Measurements from ENCODE around the gene GPM6B. TPM values are rescaled to one million over a fixed set of nuclear protein-coding genes. Genes with fewer than 3 reads are reported as not detected.

The GPM6B gene
- 10 to 100 TPM in 6 of 7 donors, 1 to 10 TPM in 1; 6.3 to 67.1 (median 30.0) TPM for total RNA-seq
- polyA plus RNA-seq, result 1 to 10 TPM; 2.0 to 7.9 (median 3.6) TPM
- long read RNA-seq, donor 1, partial matches to known transcripts, result 0 of 3 reads
- long read RNA-seq, donor 1, other reads (novel, unspliced or antisense), result 0 of 3 reads
- long read RNA-seq, donor 2, transcript GPM6B-205 (7 exons, 3,957 nt), result major isoform, 9 of 9 reads
- long read RNA-seq, donor 2, partial matches to known transcripts, result 0 of 9 reads
- long read RNA-seq, donor 2, other reads (novel, unspliced or antisense), result 0 of 9 reads

- intact Hi-C loops (cut with DNase I; ENCODE audit: low total_unique reads), result no loop called here
- TF ChIP-seq, protein P1, sequence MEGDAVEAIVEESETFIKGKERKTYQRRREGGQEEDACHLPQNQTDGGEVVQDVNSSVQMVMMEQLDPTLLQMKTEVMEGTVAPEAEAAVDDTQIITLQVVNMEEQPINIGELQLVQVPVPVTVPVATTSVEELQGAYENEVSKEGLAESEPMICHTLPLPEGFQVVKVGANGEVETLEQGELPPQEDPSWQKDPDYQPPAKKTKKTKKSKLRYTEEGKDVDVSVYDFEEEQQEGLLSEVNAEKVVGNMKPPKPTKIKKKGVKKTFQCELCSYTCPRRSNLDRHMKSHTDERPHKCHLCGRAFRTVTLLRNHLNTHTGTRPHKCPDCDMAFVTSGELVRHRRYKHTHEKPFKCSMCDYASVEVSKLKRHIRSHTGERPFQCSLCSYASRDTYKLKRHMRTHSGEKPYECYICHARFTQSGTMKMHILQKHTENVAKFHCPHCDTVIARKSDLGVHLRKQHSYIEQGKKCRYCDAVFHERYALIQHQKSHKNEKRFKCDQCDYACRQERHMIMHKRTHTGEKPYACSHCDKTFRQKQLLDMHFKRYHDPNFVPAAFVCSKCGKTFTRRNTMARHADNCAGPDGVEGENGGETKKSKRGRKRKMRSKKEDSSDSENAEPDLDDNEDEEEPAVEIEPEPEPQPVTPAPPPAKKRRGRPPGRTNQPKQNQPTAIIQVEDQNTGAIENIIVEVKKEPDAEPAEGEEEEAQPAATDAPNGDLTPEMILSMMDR (IDR thresholded peaks at IDR 0.05 in 8 of 11, conservative IDR thresholded peaks at IDR 0.05 in 3 of 11), result no peak
- TF ChIP-seq POLR2A (IDR thresholded peaks at IDR 0.05), result no peak
- TF ChIP-seq POLR2AphosphoS5 (IDR thresholded peaks at IDR 0.05), result no peak
Observed at GRCh38 chrX:13816643-13817627, at the start of gene GPM6B. Gene GPM6B (minus strand): TSS chrX:13817093. CDS start chrX:13816904, 189 bp downstream.

DNA sequence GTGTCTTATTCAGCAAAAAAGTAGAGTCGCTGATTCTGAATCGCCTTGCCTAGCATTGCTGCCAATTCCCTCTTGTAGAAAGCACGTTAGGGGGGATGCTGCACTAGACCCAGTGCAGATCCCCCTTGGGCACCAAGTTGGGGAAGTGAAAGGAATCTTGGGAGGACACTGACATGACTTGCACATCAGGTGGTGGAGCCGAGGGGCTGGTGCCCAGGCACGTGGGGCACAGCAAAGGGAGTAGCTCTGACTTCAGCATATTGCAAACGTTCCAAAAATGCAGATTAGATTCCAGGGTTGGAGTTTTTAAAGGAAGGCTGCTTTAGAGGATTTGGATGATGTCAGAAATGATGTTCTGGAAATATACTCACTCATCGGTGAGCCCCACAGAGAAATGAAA is 47.4 kb upstream of the GPM6B start:
- Histone ChIP-seq H3K36me3 (no peaks in the 10 kb centered on the region), H3K4me3 (no peak overlapping the region), H3K9me3 (no peaks in the 10 kb centered on the region), H3K4me1 (no peaks in the 10 kb centered on the region), H3K27me3 (replicated peaks in 1 of 7) (peaks cover 0 to 40% (median 0%) of the 10 kb centered on the region in 7 donors), H3K27ac (no peak overlapping the region)
- intact Hi-C loops (cut with DNase I; ENCODE audit: low total_unique reads), result no loop called here
- no peak for DNase-seq
- TF ChIP-seq POLR2A (IDR thresholded peaks at IDR 0.05) (no peak), POLR2AphosphoS5 (IDR thresholded peaks at IDR 0.05) (no peak)
- TF ChIP-seq, protein P1 (IDR thresholded peaks at IDR 0.05 in 8 of 11, conservative IDR thresholded peaks at IDR 0.05 in 3 of 11), result no peak
- 50 to 76% (median 69%) methylated on average over 6 to 7 of the region's 7 CpGs for WGBS, 5 donors

More at GRCh38 chrX:13816643-13817627, at the start of gene GPM6B:
- peaks cover 0 to 29% (median 0%) of the 10 kb centered on the region in 7 donors for H3K27me3 ChIP-seq (replicated peaks in 1 of 7)
- H3K9me3 ChIP-seq, result no peaks in the 10 kb centered on the region
- H3K27ac ChIP-seq, result no peak within 1 kb of the TSS
- no peak within 1 kb of the TSS for H3K4me3 ChIP-seq
- no peak for DNase-seq
- no peaks in the 10 kb centered on the region for H3K36me3 ChIP-seq
- no peaks in the 10 kb centered on the region for H3K4me1 ChIP-seq
- WGBS, 5 donors, result 38 to 76% (median 65%) methylated on average over 14 to 19 of the region's 19 CpGs

DNA sequence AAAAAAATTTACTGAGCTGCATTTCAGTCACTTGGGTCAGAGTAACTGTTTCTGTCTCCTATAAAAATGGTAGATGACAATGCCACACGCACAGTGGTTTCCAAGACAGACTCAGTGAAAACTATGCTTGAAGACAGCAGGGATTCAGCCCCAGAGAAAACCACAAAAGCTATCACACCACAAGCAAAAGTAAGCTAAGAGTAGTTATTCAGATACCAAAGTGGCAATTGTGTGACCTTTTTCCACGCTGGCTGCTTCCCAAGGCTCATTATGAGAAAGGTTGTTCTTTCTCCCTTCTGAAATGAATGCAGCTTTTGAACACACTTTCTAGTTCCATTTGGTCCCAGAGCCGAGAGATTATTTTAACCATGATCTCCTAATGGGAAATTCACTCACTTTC is 46.4 kb upstream of the GPM6B start:
- peaks cover 0 to 39% (median 0%) of the 10 kb centered on the region in 7 donors for H3K27me3 ChIP-seq (replicated peaks in 1 of 7)
- intact Hi-C loops (cut with DNase I; ENCODE audit: low total_unique reads), result no loop called here
- TF ChIP-seq POLR2AphosphoS5 (IDR thresholded peaks at IDR 0.05), result no peak
- no peak overlapping the region for H3K4me3 ChIP-seq
- H3K36me3 ChIP-seq, result no peaks in the 10 kb centered on the region
- DNase-seq, result no peak
- WGBS, 5 donors, result 71 to 83% (median 74%) methylated on average over 3 of the region's 3 CpGs
- no peaks in the 10 kb centered on the region for H3K4me1 ChIP-seq
- H3K9me3 ChIP-seq, result no peaks in the 10 kb centered on the region
- no peak overlapping the region for H3K27ac ChIP-seq

DNA sequence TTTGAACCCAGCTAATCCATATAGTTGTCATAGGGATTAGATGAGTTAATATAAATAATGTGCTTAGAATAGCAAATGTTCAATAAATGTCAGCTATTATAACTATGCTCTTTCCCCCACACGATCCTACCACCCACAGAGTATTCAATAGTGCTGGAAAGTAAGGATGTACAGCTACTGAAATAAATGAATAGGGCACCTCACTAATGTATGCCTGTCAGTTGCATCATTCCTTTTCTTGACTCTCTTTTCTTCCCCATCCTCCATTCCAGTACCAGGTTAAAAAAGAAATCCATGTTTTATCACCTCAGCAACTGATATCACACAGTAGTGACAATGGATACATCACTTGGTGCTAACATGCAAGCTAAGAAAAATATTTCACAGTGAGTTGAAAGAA is 42.8 kb upstream of the GPM6B start:
- DNase-seq, result no peak
- 60 to 86% (median 72%) methylated on average over 1 of the region's 1 CpG for WGBS, 5 donors
- intact Hi-C loops (cut with DNase I; ENCODE audit: low total_unique reads), result no loop called here
- no peaks in the 10 kb centered on the region for H3K9me3 ChIP-seq
- peaks cover 0 to 39% (median 0%) of the 10 kb centered on the region in 7 donors for H3K27me3 ChIP-seq (replicated peaks in 1 of 7)
- H3K4me1 ChIP-seq, result no peaks in the 10 kb centered on the region
- no peaks in the 10 kb centered on the region for H3K36me3 ChIP-seq
- no peak overlapping the region for H3K27ac ChIP-seq
- TF ChIP-seq POLR2A (IDR thresholded peaks at IDR 0.05) (no peak), POLR2AphosphoS5 (IDR thresholded peaks at IDR 0.05) (no peak)
- TF ChIP-seq, protein P1 (IDR thresholded peaks at IDR 0.05 in 8 of 11, conservative IDR thresholded peaks at IDR 0.05 in 3 of 11), result no peak
- no peak overlapping the region for H3K4me3 ChIP-seq
